Stimulated activated naive CD8-positive, alpha-beta T cell treated with anti-CD3 and anti-CD28 coated beads, Interleukin-15, Interleukin-2, amounts not matched to agents 100 U/mL and 50 U/mL, for 24 hours (primary cell): ENCODE data around the gene DCAF11.

Experiments used
- ATAC-seq: fragments of 150-1000 bp; cut with Tn5 transposase; one replicate; pipeline ENCODE4 v1.10.0; 2021
- DNase-seq: peaks from one replicate; pipeline ENCODE4 v3.0.0; 2021

DCAF11 gene

DNA sequence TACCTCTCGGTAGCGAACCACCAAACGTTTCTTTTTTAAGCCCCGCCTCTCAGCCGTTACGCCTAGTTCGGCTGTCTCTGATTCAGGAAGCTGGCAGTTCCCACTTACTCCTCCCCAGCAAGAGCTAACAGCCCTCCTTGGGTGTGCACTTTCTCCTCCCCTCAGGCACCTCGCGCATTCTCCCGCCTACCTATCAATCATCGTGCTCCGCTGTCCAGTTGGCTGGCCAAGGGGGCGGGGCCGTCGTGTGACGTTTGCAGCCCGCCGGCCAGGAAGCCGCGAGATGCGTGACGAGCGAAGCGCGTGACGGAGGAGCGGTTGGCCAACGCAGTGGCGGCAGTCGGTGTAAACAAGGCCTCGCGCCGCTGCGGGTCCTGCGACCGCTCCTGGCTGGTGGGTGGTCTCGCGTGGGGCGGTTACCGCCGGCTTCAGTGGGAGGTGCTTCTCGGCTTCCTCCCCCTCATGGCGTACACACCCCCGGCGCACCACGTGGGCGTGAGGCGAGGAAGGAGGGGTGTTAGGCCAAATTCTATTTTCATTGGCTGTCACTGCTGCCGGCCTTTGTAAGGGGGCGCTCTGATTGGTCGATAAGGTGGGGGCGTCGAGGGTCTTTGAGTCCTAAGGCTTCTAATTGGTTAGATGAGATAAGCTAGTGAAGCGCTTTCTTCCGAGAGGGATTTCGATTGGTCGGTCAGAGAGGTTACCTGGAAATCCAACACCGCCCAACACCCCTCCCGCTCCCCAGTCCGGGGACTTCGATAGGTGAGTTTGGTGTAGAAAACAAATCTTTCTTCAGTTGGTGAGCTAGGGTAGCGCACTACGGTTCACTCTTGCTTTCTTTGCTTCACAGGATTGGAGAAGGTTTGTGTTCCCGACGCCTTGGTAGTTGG, at the start of gene DCAF11, which contains the start of gene NRL:
DCAF11 (plus strand) TSS at position 246 of the 890 bp plus-strand sequence. CDS start 818 bp downstream, outside the sequence.
NRL (minus strand) TSS at position 418 of the 890 bp plus-strand sequence. CDS start 32,101 bp downstream, outside the sequence.
- ATAC-seq (peak; percentile 94), DNase-seq (peak; percentile 99)

DNA sequence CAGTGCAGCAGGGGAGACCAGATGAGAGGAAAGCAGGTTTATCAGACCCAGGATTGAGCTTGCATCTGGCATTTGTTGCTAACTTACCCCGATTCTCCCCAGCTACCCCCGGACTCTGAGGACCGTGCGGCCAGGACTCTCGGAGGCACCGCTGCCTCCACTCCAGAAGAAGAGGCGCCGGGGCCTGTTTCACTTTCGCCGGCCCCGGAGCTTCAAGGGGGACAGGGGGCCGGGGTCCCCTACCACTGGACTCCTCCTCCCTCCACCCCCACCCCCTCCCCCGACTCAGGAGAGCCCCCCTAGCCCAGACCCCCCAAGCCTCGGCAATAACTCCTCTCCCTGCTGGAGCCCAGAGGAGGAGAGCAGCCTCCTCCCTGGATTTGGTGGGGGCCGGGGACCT, 49.7 kb upstream of the DCAF11 start:
- ATAC-seq = no peak

DNA sequence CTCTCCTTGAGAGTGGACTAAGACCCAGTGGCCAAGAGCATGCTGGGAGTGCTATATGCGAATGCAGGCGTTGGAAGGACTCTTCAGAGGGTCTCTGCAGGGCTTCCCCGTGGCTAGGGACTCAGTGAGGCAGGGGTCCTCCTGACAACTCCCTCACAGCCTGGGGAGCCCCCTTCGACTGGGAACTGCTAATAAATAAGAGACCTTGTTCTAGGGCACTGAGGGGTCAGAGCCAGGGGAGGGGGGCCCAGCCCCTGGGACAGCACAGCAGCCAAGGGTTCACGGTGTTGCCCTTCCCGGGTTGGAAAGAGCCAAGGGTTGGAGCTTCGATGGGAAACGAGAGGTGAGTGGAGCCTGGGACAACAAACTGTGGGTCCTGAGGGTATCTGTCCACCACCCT, 49.2 kb upstream of the DCAF11 start:
- DNase-seq (no peak), ATAC-seq (no peak)

More for the DNA sequence above, 49.7 kb upstream of the DCAF11 start:
- no peak for DNase-seq

DNA sequence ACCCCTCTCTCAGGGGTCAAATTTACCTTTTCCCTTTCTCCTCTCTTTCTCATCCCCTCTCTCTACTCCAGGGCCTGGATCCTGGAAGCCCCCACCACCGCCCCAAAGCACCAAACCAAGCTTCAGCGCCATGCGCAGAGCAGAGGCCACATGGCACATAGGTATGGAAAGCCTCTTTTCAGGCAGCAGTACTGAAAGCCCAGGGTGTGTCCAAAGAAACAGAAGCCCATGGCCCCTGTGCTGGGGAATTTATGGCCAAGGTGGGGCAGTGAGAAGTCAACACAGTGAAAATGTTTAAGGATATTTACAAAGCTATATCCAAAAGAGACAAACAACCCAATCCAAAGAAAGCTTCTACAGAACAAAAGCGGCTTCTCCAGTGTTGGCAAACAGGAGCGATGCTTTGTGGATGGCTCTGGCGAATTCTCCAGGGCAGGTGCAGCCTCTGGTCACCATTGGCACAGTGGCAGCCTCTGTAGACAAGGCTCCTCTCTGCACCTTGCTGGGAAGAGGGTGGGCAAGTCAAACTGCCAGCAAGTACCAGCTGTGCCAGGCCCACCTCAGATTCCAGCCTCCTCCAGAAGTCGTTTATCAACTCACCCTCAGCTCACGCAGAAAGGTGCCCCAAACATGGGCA, 48.0 kb upstream of the DCAF11 start:
- DNase-seq = no peak
- no peak for ATAC-seq

DNA sequence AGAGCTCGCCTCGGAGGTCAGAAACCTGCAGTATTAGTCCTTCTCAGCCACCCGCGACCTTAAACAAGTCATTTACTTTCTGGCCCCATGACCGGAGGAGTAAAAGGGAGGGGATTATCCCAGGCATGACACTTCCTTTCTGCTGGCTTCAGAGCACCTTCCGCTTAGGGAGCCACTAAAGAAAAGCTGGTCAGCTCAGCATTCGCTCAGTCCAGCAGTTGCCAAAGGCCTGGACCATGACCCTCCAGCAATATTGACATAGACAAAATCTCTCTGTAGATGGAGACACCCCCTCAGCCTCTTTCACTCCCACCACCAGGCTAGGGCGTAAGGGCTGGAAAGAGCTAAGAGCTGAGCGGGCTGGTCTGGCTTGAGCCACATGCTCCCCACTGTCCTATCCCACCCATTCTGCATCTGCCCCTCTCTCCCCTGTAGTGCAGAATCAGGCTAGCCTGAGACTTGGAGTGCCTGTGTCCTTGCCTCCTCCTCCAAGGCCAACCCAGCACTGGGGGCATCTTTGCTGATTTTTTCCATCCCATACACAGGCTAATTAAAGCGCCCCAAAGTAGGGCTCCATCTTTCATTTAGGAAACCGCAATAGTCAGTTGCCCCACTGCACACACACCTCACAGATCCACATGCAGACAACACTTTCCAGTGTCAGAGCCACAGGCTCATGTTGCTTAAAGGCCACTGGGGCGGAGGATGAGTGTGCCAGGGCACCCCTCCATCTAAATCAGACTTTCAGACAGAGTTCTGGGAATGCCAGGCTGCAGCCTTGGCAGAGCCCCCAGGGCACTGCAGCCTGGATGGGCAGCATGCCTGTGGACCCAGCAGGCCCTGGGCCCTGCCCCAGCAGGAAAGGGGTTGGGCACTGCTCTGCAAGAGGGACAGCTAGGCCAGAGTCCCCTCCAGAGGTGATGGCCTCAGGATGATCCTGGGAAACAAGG, 47.2 kb upstream of the DCAF11 start:
- no peak for DNase-seq
- ATAC-seq = no peak

DNA sequence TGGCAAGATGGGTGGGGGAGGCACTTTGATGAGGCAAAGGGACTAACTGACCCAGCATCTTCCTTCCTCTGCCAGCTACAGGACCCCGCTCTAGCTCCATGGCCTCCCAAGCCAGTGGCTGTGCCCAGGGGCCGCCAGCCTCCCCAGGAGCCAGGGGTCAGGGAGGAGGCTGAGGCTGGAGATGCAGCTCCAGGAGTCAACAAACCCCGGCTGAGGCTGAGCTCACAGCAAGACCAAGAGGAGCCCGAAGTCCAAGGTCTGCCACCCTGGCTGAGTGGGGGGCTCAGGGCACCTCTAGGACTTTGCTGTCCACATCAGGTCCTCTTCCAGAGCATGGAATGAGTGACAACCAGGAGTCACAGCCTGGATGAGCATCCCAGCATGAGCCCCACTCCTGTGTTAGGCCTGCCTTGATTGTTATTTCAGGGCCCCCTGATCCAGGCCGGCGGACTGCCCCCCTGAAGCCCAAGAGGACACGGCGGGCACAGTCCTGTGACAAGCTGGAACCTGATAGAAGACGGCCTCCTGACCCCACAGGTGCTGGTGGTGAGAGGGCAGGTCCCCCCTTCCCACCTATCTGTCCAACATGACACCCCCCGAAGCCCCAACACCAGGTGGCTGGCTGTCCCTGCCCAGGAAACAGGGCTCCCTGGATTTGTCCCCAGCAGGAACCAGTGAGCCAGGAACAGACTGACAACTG, 45.7 kb upstream of the DCAF11 start:
- ATAC-seq (no peak), DNase-seq (no peak)

DNA sequence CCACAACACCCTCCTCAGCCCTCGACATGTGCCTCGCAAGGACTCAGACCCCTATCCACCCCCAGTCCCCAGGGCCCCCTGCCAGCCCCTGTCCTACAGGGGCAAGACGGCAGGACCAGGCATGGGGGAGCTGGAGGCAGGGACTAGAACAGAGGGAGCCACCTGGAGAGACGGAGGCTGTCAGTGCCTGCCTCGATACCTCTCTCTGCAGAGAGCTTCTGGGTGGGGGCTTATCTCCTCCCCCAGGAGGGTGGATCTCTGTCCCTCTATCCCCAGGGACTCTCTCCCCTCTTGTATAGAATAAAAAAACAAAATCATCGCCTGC, 45.2 kb upstream of the DCAF11 start:
- no peak for DNase-seq
- no peak for ATAC-seq

DNA sequence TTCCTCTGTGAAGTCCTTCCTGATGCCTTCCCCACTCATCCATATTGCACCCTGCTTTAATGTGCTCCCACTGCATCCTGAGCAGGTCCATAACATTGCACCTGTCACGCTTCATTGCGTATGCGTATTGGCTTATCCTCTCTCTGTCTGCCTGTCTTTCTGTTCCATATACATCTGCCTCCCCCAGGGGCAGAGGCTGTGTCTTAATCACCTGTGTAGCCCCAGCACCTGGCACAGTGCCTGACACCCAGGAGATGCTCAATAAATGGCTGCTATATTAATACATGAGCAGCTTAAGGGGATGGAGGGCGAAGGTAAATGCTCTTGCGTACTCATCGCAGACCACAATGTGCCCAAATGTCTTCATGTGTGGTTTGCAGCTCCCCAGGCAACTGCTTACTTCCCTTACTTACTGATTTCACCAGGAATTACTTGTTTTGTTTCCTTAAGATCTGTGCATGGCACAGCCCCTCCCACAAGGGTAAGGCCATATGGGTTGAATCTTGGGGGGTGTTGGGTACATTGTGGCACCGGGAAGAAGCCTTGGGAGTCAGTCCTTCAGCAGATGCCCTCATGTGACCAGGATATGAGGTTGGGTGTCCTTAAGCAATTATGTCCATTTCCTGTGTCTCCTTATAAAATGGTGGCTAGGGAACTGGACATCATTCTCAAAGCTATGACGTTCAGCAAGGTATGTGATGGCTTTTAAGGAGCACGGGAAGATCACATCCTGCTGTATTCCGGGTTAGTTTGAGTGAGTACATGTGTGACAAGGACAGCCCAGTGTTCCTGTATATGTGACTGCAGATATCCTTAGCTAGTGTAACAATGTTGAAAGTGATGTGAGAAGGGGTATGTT, 44.1 kb upstream of the DCAF11 start:
- DNase-seq = no peak
- ATAC-seq = no peak

DNA sequence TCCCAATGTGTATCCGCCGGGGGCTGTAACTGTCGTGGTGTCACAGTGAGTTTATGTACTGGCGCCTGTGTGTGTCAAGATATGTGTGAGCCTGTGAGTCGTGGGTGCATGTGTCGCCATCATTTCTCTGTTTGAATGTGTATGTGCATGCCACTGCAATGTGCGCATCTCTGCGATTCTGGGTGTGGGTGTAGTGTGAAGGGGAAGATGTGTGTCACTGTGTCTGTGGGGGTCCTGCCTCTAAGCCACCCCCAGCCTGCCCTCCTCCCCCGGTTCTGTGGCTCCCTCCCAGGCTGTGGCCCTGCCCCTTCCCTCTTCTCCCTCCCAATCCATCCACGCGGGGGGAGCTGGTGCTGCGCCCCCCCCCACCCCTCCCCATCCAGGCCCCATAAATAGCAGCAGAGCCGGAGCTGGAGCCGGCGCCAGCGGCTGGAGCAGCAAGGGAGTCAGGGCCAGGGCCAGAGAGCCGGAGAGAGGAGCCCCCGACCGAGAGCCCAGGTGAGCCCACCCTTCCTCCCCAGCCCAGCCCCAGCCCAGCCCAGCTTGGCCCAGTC, 43.4 kb upstream of the DCAF11 start, which contains the start of gene CPNE6:
CPNE6 (plus strand) TSS at position 419 of the 554 bp plus-strand sequence. CDS start 1,375 bp downstream, outside the sequence.
- DNase-seq = peak; percentile 51
- peak; percentile 91 for ATAC-seq

DNA sequence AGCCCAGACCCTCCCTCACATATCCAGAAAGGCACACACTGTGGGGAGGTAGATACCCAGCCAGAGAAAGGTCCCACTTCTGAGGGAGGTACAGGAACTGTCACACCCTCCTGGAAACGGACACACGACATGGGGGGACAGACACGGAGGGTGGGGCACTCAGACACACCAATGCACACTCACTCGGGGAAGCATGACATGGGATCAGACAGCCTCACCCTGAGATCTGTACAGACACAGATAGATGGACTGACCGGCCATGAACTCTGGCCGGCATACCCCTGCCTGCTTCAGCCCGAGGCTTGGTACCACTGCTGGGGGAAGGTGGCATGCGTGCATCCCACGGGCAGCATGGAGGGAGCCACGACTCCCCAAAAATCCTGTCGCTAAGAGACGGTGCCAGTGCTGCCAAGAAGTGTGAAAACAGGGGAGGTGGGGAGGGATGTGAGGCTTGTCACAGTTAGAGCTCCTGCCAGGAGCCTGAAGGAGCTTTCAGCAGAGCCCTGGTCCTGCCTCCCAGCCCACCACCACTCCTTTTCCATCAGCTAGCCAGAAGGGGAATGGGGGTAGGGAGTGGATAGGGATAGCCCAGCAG, 42.6 kb upstream of the DCAF11 start:
- ATAC-seq (no peak), DNase-seq (no peak)

DNA sequence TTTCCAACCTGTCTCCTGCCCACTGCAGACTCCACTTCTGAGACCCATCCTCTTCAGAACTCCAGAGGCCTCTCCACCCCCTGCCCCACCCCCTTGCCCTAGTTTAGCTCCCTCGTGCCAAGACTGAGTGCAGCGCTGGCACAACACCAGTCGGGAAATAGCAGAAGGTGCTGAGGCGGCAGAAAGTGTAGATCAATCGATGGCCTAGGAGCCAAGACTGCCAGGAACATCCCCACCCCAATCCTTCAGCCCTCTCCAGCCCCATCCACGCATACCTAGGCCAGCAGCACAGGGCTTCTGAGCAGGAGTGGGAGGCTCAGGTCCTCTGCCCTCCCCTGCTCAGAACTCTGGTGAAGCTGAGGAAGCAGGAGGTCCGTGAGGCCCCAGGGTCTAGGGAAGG, 42.1 kb upstream of the DCAF11 start:
- no peak for DNase-seq
- no peak for ATAC-seq

DNA sequence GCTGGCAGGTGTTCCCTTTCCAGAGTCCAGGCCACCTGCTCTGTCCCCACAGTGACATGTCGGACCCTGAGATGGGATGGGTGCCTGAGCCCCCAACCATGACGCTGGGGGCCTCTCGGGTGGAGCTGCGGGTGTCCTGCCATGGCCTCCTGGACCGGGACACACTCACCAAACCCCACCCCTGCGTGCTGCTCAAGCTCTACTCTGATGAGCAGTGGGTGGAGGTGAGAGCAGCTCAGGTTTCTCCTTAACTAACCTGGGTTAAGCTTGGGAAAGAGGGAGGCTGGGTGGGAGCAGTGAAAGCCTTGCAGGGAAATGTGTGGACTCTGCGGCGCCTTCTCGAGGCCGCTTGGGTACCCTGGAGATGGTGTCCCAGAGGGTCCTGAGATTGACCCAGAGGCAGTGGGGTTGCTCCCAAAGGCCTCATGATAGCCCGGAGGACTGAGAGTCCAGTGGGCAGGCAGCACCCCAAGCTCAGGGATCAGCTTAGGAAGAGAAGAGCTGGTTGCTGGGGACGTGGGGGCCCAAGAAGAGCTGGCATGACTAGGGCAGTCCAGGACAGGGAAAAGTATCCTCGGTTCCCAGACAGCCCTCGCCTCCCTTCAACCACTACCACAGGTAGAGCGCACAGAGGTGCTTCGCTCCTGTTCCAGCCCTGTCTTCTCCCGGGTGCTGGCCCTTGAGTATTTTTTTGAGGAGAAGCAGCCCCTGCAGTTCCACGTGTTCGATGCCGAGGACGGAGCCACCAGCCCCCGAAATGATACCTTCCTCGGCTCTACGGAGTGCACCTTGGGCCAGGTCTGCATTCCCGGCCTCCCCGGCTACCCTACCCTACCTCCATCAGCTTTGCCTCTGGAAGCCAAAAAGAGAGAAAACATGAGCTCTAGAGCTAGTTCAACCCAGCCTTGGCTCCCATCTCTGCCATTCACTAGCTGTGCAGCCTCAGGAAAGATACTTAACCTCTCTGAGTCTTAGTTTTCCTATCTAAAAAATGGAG, 41.4 kb upstream of the DCAF11 start:
- ATAC-seq (no peak), DNase-seq (no peak)

DNA sequence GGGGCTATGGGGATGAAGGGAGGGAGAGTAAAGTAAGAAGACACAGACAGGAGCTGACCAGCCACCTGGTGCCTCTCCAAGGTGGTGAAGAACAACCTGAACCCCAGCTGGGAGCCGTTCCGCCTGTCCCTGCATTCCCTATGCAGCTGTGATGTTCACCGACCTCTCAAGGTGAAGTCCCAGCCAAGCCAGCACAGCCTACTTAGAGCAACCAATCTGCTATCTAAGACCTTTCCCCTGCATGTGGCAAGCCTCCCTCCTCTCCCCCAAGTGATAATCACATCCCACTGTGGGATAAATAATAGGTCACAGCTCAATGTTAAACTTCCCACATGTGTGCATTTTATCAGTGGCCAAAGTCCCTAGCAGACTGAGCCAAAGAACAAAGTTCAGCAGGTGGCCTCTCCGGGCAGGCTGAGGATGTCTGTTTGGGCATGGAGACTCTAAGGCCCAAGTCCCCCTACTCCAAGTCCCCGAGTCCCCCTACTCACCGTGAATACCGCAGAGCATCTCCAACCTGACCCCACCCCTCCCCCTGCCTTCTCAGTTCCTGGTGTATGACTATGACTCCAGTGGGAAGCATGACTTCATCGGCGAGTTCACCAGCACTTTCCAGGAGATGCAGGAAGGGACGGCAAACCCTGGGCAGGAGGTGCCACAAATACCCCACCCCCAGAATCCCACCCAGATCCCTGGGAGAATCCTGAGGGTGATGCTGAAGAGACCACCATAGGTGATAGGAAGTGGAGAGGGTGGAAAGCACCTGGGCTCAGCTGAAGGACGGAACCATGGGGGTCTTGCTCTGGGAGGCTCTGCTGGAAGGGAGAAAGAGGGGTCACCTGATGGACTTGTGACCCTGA, 39.7 kb upstream of the DCAF11 start:
- DNase-seq (no peak), ATAC-seq (no peak)

DNA sequence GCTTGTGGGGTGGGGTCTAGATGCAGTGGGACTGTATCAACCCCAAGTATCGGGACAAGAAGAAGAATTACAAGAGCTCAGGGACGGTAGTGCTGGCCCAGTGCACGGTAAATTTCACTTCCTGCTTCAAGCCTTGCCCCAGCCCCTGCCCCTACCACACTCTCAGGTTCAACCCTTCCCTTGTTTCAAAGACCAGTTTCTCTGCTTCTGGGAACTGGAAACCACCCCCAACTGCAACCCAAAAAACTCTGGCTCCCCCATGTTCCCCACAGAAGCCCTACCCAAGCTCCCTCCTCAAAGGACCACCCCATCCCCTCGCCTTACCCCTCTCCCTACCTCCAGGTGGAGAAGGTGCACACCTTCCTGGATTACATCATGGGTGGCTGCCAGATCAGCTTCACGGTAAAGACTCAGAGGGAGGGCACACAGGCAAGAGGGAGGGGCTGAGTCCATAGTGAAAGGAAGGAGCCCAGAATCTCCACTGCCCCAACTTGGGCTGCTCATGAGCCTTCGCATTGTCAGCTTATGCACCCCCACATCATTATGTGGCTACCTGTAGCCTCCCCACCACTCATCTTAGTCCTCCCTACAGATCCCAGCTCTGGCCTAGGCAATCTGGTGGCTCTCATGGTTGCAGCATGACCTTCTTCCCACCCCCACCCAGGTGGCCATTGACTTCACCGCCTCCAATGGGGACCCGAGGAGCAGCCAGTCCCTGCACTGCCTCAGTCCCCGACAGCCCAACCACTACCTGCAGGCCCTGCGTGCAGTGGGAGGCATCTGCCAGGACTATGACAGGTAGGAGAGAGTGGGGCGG, 38.9 kb upstream of the DCAF11 start:
- DNase-seq (no peak), ATAC-seq (no peak)

DNA sequence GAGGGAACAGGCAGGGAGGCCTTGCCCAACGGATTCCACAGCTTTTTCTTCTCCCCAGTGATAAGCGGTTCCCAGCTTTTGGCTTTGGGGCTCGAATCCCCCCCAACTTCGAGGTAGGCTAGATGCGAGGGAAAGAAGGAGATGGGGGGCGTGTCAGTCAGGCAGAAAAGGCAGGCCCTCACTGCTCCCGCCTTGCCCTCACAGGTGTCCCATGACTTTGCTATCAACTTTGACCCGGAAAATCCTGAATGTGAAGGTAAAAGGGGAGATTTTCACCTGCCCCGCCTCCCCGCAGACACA, 38.3 kb upstream of the DCAF11 start:
- DNase-seq = no peak
- no peak for ATAC-seq

DNA sequence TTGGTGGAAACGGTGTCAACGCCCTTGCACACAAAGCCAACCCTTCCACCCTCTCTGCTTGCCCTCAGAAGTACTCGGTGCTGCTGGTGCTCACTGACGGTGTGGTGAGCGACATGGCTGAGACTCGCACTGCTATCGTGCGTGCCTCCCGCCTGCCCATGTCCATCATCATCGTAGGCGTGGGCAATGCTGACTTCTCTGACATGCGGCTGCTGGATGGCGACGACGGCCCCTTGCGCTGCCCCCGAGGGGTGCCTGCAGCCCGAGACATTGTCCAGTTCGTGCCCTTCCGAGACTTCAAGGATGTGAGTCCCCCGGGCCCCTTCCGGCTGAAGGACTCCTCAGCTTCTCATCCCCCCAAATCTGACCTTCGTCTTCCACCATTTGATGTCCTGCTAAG, 37.5 kb upstream of the DCAF11 start:
- ATAC-seq = no peak
- no peak for DNase-seq

DNA sequence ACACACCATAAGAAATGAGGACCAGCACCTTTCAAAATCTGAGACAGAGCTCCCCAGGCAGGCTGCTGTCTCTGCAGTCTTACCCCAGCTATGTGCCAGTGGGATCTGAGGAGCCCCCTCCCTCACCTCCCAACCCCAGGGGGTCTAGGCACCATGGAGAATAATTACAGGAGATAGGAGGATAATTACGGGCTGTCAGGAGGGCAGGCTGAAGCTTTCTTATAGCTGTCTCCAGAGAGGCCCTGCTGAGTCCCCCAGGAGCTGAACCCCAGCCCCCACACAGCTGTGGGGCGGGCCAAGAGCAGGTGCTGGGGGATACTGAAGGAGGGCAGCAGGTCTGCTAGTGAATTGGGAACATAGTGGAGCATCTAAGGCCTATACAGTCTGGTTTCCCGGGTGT, 36.4 kb upstream of the DCAF11 start:
- ATAC-seq = no peak
- DNase-seq = no peak
